Activated T-helper 2 cell treated with anti-CD3 and anti-CD28 coated beads, Interferon-gamma antibody, Interleukin-2, Interleukin-4, amounts not matched to agents 10 μg/mL and 5 μg/mL and 100 μg/mL, durations not matched to agents 14 hours and 24 hours and 36 hours (primary cell): ENCODE data around the gene PTPRF. TPM values are rescaled to one million over a fixed set of nuclear protein-coding genes. Genes with fewer than 3 reads are reported as not detected.

ENCODE experiments used
- DNase-seq: peaks from one replicate; pipeline ENCODE4 v3.0.0; 2021; ENCODE audit warnings: low spot score
- H3K27ac Mint-ChIP-seq: one replicate; pipeline ENCODE4 v1.8.0; 2021; ENCODE audit warnings: mixed read lengths
- H3K27me3 Mint-ChIP-seq: one replicate; pipeline ENCODE4 v1.8.0; 2021; ENCODE audit warnings: low read depth, mixed read lengths
- H3K36me3 Mint-ChIP-seq: one replicate; pipeline ENCODE4 v1.8.0; 2021; ENCODE audit warnings: low read depth, mixed read lengths
- H3K4me1 Mint-ChIP-seq: one replicate; pipeline ENCODE4 v1.8.0; 2021; ENCODE audit warnings: low read depth, mixed read lengths
- H3K4me3 Mint-ChIP-seq: one replicate; pipeline ENCODE4 v1.8.0; 2021; ENCODE audit warnings: low read depth, mild to moderate bottlenecking, moderate library complexity, mixed read lengths
- H3K9me3 Mint-ChIP-seq: one replicate; pipeline ENCODE4 v1.8.0; 2021; ENCODE audit warnings: mixed read lengths
- intact Hi-C: fragments of 100-400 bp; cut with micrococcal nuclease; formaldehyde crosslinking; loops from one replicate; pipeline ENCODE4 v1.15.1; 2023
- total RNA-seq: library from RNA; stranded (reverse); gene quantifications from 2 replicates; pipeline ENCODE4 v1.2.3, GENCODE V29; 2022

PTPRF gene
- total RNA-seq, 1 donor from 2014 or later: 3.0 TPM

DNA sequence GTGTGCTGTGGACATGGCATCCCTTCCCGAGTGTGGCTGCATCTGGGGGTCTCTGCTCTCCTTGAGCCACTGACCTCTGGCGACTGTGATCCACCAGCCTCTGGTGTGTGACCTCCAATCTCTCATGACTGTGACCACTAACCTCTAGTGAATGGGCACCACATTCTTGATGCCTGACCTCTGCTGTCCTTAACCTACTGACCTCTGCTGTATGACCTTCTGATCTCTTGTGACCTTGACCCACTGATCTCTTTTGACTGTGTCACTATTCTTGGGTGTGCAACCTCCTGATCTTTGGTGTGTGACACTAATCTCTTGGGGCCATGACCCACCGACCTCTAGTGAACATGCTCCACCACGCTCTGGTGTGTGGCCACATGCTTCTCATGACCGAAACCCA lies 73.5 kb downstream of the PTPRF start:
- Mint-ChIP-seq H3K27me3 (no peaks in the 10 kb centered on the region), H3K27ac (no peak overlapping the region), H3K4me3 (no peak overlapping the region), H3K36me3 (no peaks in the 10 kb centered on the region), H3K4me1 (no peaks in the 10 kb centered on the region), H3K9me3 (no peaks in the 10 kb centered on the region)
- intact Hi-C loops: no loop called here
- DNase-seq: no peak

DNA sequence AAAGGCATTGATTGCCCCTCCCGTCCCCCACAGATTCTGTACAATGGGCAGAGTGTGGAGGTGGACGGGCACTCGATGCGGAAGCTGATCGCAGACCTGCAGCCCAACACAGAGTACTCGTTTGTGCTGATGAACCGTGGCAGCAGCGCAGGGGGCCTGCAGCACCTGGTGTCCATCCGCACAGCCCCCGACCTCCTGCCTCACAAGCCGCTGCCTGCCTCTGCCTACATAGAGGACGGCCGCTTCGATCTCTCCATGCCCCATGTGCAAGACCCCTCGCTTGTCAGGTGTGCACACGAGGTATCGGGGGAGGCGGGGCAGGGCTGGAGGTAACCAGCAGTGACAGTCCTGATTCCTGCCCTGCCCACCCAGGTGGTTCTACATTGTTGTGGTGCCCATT lies 74.5 kb downstream of the PTPRF start:
- no peak overlapping the region for H3K27ac Mint-ChIP-seq
- H3K9me3 Mint-ChIP-seq: no peaks in the 10 kb centered on the region
- no peaks in the 10 kb centered on the region for H3K4me1 Mint-ChIP-seq
- H3K36me3 Mint-ChIP-seq: no peaks in the 10 kb centered on the region
- no peak overlapping the region for H3K4me3 Mint-ChIP-seq
- intact Hi-C loops: no loop called here
- DNase-seq: no peak
- no peaks in the 10 kb centered on the region for H3K27me3 Mint-ChIP-seq

DNA sequence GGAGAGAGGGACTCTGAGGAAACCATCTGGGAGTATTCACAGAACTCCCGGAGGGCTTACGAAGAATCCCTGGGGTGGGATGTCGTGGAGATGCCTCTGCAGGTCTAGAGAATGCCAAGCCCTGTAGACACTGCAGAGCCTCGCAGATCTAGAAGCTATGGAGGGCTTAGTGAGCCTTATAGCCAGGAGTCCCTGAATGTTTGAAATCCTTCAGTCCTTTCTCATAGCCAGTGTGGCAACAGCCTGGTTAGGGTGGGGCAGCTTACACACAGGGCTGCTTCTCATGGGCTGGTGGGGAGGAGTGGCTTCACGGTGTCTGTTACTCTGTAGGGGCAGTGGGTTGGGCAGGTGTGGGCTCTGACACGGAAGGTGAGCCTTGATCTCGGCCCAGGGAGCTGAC lies 75.1 kb downstream of the PTPRF start:
- H3K27me3 Mint-ChIP-seq: no peaks in the 10 kb centered on the region
- no peaks in the 10 kb centered on the region for H3K4me1 Mint-ChIP-seq
- H3K36me3 Mint-ChIP-seq: no peaks in the 10 kb centered on the region
- intact Hi-C loops: no loop called here
- H3K9me3 Mint-ChIP-seq: no peaks in the 10 kb centered on the region
- no peak overlapping the region for H3K27ac Mint-ChIP-seq
- no peak for DNase-seq
- H3K4me3 Mint-ChIP-seq: no peak overlapping the region

DNA sequence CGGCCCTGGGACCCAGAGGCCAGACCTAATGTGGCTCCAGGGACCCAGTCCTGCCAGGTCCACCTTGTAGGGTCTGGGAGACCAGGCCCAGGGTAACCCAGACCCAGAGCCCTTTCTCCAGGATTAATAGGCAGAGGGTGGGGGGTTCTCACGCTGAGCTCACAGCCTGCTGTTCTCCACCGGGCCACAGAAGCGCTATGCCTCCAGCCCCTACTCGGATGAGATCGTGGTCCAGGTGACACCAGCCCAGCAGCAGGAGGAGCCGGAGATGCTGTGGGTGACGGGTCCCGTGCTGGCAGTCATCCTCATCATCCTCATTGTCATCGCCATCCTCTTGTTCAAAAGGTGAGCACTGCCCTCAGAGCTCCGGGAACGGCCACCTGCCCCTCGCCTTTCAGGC lies 75.9 kb downstream of the PTPRF start:
- Mint-ChIP-seq H3K4me3 (no peak overlapping the region), H3K4me1 (no peaks in the 10 kb centered on the region), H3K36me3 (no peaks in the 10 kb centered on the region)

DNA sequence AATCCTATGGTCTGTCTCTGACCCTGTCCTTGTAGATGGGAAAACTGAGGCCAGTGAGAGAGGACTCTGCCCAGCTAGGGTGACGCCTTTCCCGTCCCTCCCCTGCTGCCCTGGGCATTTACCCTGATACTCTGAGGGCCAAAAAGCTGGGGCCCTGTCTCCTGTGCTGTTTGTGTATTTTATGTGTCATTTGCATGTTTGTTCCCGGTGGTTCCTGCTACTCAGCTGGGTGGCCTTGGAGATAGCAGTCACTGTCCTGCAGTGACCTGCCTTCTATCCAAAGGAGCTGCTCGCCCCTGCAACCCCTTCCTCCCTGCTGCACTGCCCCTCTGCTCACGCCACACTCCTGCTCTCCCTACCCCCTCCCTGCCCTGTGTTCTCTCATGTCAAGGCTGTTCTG lies 78.1 kb downstream of the PTPRF start:
- no peak for DNase-seq
- no peak overlapping the region for H3K4me3 Mint-ChIP-seq
- no peaks in the 10 kb centered on the region for H3K27me3 Mint-ChIP-seq
- H3K36me3 Mint-ChIP-seq: no peaks in the 10 kb centered on the region
- H3K27ac Mint-ChIP-seq: no peak overlapping the region
- intact Hi-C loops: no loop called here
- H3K4me1 Mint-ChIP-seq: no peaks in the 10 kb centered on the region
- H3K9me3 Mint-ChIP-seq: no peaks in the 10 kb centered on the region

More for the DNA sequence above, 75.9 kb downstream of the PTPRF start:
- intact Hi-C loops: no loop called here
- Mint-ChIP-seq H3K27ac (no peak overlapping the region), H3K27me3 (no peaks in the 10 kb centered on the region), H3K9me3 (no peaks in the 10 kb centered on the region)
- no peak for DNase-seq

DNA sequence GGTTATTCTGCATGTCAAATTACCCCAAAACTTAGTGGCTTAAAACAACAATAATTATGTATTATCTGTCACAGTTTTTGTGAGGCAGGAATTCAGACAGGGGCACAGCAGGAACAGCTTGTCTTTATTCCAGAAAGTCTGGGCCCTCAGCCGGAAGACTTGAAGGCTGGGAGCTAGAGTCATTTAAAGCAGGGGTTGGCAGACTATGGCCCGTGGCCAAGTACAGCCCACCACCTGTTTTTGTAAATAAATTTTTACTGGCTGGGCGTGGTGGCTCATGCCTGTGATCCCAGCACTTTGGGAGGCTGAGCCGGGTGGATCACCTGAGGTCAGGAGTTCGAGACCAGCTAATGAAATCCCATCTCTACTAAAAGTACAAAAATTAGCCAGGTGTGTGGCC lies 79.7 kb downstream of the PTPRF start:
- no peak for DNase-seq
- intact Hi-C loops: no loop called here
- no peaks in the 10 kb centered on the region for H3K36me3 Mint-ChIP-seq
- H3K4me1 Mint-ChIP-seq: no peaks in the 10 kb centered on the region
- no peaks in the 10 kb centered on the region for H3K9me3 Mint-ChIP-seq
- no peak overlapping the region for H3K27ac Mint-ChIP-seq
- H3K4me3 Mint-ChIP-seq: no peak overlapping the region
- H3K27me3 Mint-ChIP-seq: no peaks in the 10 kb centered on the region

DNA sequence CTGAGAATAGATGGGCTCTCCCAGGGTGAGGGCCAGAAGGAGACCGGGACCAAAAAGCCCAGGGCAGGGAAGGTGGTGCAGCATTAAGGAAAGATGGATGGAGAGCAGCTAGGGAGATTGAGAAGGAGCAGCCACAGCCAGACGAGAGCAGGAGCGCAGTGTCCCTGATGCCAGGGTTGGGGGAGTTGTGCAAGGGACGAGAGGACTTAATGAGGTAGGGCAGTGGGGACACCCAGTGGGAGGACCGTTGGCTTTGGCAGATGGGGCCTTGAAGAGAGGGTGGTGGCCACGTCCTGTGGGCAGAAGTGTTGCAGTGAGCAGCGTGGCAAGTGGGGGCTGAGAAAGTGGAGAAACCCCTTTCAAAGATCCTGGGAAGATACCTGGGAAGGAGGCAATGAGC lies 81.3 kb downstream of the PTPRF start:
- intact Hi-C loops: no loop called here
- no peak overlapping the region for H3K27ac Mint-ChIP-seq
- no peaks in the 10 kb centered on the region for H3K27me3 Mint-ChIP-seq
- no peaks in the 10 kb centered on the region for H3K4me1 Mint-ChIP-seq
- H3K36me3 Mint-ChIP-seq: no peaks in the 10 kb centered on the region
- DNase-seq: no peak
- H3K9me3 Mint-ChIP-seq: no peaks in the 10 kb centered on the region
- no peak overlapping the region for H3K4me3 Mint-ChIP-seq

DNA sequence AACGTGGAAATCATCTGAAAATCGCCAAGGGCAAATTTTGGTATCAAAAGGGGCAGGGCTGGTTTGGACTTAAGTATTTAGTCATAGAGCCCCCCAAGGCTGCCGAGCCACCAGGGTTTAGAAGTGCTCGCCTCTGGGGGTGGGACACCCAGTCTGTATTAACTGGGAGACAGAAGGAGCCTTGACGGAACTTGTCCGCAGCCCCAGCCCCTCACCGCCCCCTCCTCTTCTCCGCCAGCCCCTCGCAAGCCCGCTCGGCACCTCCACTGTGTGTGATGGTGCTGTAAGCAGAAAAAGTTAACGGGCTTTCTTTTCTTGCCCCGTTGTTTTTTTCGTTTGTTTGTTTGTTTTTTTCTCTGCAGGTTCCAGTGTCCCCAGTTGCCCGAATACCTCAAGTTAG lies 81.7 kb downstream of the PTPRF start:
- H3K9me3 Mint-ChIP-seq: no peaks in the 10 kb centered on the region
- no peak for DNase-seq
- H3K36me3 Mint-ChIP-seq: no peaks in the 10 kb centered on the region
- no peak overlapping the region for H3K27ac Mint-ChIP-seq
- intact Hi-C loops: no loop called here
- no peaks in the 10 kb centered on the region for H3K27me3 Mint-ChIP-seq
- H3K4me1 Mint-ChIP-seq: no peaks in the 10 kb centered on the region
- no peak overlapping the region for H3K4me3 Mint-ChIP-seq

DNA sequence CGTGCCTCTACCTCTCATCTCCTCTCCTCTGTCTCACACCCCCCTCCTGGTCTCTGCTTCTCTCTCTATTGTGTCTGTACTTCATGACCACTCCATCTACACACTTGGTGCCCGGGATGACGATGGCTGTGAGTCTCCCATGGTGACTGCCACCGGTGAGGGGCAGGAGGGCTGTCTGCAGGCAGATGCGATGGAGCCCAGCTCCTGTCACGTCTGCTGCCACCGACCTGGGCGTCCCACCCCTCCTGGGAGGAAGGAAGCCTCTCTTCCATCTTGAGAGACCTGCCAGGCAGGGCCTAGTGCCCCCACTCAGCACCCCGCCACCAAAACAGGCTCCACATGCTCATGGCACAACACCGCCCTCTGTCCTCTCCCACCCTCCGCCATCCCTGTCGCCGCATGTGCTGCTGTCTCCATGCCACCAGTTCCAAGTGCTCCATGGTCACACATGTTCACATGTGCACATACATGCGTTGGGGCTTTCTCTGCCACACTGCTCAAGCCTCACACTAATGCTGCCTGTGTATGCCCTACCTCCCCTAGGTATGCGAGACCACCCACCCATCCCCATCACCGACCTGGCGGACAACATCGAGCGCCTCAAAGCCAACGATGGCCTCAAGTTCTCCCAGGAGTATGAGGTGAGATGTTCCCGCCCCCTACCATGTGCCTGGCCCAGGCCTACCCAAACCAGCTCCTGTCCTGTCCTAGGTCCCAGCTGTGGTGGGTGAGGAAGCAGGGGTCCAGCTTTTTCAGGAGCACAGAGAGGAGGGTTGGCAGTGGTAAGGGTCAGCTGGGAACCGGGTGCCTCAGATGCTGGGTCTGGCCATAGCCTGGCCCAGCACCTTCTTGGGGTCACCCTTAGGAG lies 82.6 kb downstream of the PTPRF start:
- Mint-ChIP-seq H3K27me3 (no peaks in the 10 kb centered on the region), H3K9me3 (no peaks in the 10 kb centered on the region), H3K27ac (no peak overlapping the region), H3K36me3 (no peaks in the 10 kb centered on the region), H3K4me3 (no peak overlapping the region), H3K4me1 (no peaks in the 10 kb centered on the region)
- DNase-seq: no peak
- intact Hi-C loops: no loop called here

DNA sequence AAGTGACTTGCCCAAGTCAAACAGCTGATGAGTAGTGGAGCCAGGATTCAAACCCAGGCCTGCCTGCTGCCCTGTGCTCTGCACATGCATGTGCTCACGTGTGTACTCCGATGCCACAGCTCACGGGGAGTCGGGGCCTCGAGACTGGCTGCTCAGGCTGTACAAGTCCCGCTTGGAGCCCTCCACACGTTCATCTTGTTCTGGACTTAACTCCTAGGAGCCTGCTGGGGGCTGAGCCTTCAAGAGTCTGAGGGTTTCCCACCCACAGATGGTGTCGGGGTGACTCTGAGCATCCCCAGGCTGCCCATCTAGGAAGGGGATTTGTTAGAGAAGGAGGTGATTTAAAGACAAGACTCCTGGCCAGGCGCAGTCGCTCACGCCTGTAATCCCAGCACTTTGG lies 83.5 kb downstream of the PTPRF start:
- no peak overlapping the region for H3K27ac Mint-ChIP-seq
- H3K27me3 Mint-ChIP-seq: no peaks in the 10 kb centered on the region
- no peaks in the 10 kb centered on the region for H3K9me3 Mint-ChIP-seq
- H3K4me3 Mint-ChIP-seq: no peak overlapping the region
- no peak for DNase-seq
- intact Hi-C loops: no loop called here
- H3K36me3 Mint-ChIP-seq: no peaks in the 10 kb centered on the region
- no peaks in the 10 kb centered on the region for H3K4me1 Mint-ChIP-seq

DNA sequence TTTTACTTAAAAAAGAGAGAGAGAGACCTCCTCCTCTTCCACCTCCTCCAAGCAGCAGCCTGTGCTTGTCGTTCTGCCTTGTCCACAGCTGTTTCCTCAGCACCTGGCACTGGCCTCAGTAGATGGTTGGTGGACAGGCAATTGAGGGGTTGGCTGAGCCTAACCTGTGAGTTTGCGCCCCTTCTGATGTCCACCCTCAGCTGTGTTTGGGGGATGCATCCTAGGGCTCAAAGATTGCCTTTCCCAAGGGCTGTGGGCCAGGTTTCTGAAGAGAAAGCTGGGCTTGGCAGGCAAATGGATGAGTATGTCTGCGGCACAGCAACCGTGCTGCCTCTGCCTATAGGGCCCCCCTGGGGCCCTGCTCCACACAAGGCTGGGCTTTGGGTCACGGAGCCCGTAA lies 84.2 kb downstream of the PTPRF start:
- Mint-ChIP-seq H3K4me3 (no peak overlapping the region), H3K36me3 (no peaks in the 10 kb centered on the region), H3K4me1 (no peaks in the 10 kb centered on the region), H3K27me3 (no peaks in the 10 kb centered on the region), H3K27ac (no peak overlapping the region), H3K9me3 (no peaks in the 10 kb centered on the region)
- no peak for DNase-seq
- intact Hi-C loops: no loop called here

DNA sequence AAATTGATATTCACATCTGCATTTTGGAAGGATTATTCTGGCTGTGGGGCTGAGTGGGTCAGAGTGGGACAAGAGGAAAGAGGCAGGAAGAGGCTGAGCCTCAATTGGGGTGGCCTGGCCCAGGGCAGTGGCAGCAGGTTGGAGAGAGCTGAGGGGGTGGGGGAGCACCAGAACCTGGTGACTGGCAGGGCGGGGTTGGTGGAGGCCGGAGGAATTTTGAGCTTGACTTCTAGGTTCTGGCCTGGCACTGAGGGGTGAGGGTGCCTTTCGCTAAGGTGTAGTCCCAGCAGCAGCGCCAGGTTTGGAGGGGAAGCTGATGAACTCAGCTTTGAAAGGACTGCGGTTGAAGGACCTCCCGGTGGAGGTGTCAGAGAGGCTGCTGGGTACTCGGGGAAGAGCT lies 85.7 kb downstream of the PTPRF start:
- intact Hi-C loops: no loop called here
- no peaks in the 10 kb centered on the region for H3K4me1 Mint-ChIP-seq
- H3K4me3 Mint-ChIP-seq: no peak overlapping the region
- no peaks in the 10 kb centered on the region for H3K36me3 Mint-ChIP-seq
- H3K27ac Mint-ChIP-seq: no peak overlapping the region
- no peaks in the 10 kb centered on the region for H3K9me3 Mint-ChIP-seq
- H3K27me3 Mint-ChIP-seq: no peaks in the 10 kb centered on the region
- no peak for DNase-seq

DNA sequence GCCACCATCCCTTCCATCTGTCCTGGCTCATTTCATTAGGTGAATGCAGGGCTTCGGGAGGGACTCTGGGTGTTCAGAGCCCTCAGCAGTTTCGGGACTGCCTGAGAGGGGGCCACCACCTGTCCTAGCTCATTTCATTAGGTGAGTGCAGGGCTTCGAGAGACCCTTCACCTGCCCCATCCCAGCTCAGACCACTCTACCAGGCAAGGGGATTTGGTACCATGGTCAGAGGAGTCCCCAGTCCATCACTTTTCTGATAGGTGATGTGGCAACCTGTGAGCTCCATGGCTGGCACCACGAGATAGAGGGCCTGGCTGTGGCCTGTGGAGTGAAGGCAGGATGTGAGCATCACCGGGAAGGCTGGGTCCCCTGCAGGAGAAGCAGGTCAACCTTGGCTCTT lies 86.3 kb downstream of the PTPRF start:
- Mint-ChIP-seq H3K27ac (no peak overlapping the region), H3K9me3 (no peaks in the 10 kb centered on the region), H3K4me3 (no peak overlapping the region), H3K4me1 (no peaks in the 10 kb centered on the region), H3K27me3 (no peaks in the 10 kb centered on the region), H3K36me3 (no peaks in the 10 kb centered on the region)
- intact Hi-C loops: no loop called here
- no peak for DNase-seq

DNA sequence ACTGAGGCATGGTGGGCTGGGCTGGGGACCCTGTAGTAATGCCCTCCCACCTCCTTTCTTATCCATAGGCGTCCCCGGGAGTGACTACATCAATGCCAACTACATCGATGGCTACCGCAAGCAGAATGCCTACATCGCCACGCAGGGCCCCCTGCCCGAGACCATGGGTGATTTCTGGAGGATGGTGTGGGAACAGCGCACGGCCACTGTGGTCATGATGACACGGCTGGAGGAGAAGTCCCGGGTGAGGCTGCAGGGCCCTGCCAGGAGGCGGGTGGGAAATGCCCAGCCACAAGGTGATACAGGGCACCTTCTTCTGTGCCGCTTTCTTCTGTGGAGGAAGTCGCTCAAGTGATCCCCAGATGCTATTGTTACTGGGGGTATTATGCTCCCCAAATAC lies 87.0 kb downstream of the PTPRF start:
- H3K9me3 Mint-ChIP-seq: no peaks in the 10 kb centered on the region
- no peak for DNase-seq
- intact Hi-C loops: no loop called here
- no peak overlapping the region for H3K27ac Mint-ChIP-seq
- no peaks in the 10 kb centered on the region for H3K36me3 Mint-ChIP-seq
- H3K4me3 Mint-ChIP-seq: no peak overlapping the region
- H3K27me3 Mint-ChIP-seq: no peaks in the 10 kb centered on the region
- no peaks in the 10 kb centered on the region for H3K4me1 Mint-ChIP-seq
